ENCODE data around the gene TTF2. TPM values are rescaled to one million over a fixed set of nuclear protein-coding genes. Genes with fewer than 3 reads are reported as not detected.

The TTF2 gene
- total RNA-seq, 1 experiment from 2014 or later = 27.8 TPM

DNA sequence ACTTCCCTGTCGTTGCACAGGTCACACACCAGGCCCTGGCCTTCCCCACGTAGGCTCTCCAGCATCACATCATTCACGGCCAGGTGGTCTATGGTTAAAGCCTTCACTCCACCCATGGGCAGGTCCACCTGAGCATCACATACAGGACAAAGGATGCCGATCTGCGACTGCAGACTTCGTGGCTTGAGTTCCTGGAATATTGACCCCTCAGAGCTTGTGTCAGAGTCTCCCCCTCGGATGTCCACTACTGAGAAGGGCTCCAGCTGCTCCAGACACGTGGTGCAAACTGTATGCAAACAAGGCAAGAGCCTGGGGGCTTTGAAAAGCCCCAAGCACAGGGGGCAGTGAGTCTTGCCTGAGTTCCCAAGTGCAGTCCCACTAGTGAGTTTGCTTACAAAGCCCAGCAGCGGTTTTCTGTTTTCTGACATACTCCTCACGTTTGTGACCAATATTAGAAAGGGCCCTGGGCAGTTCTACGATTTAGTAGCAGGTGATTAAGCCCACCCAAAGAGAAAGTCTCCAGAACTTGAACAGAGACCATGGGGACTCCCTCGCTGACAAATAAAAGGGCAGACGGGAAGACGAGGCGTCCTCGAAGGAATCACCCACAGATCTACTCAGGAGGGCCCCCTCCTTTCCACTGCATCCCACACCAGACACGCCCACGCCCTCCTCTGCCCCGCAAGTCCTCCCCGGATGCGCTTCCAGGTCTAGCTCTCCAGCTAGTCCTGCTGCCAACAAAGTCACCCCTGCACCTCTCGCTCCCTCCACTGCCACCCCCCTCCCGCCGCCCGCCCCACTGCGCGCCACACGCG, 60.9 kb downstream of the TTF2 start:
- peak; percentile 13 for DNase-seq (ENCODE audit: low spot score)

DNA sequence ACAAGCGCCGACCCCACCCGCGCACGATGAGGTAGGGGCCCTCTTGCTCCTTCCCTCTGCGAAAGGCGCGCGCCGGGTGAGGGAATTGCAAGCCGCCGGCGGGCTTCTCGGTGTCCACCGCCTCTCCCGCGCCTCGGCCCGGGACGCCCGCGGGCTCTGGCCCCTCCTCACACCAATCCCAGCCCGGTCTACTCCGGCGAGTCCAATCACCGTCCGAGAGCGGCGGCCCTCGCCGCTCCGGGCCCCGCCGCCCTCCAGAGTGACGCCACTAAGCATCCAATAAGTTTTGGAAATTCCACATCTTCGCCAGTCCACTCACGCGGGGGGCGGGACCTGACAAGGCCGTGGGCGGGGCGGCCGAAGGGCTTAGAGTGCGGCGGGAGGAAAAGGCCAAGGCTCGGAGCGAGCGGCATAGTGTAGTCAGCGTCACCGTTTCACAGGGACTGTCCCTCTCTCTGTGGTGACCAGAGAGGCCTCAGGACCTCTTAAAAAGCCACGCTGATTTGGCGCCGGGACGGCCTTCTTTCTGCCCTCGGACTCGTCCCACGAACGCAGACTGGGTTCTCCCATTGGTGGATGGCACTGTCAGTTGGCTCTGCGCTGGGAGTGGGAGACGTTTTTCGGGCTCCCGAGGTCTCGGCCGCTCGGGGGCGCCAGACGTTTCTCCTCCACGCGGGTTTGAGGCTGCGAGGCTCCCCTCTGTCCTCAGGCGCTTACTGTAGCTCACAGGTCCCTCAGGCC, 61.6 kb downstream of the TTF2 start, which contains the start of gene TRIM45:
Gene TRIM45, minus strand, starts transcription at position 161 of the 741 bp plus-strand sequence. CDS start 548 bp downstream, outside the sequence.
- peak; percentile 96 for DNase-seq (ENCODE audit: low spot score)

DNA sequence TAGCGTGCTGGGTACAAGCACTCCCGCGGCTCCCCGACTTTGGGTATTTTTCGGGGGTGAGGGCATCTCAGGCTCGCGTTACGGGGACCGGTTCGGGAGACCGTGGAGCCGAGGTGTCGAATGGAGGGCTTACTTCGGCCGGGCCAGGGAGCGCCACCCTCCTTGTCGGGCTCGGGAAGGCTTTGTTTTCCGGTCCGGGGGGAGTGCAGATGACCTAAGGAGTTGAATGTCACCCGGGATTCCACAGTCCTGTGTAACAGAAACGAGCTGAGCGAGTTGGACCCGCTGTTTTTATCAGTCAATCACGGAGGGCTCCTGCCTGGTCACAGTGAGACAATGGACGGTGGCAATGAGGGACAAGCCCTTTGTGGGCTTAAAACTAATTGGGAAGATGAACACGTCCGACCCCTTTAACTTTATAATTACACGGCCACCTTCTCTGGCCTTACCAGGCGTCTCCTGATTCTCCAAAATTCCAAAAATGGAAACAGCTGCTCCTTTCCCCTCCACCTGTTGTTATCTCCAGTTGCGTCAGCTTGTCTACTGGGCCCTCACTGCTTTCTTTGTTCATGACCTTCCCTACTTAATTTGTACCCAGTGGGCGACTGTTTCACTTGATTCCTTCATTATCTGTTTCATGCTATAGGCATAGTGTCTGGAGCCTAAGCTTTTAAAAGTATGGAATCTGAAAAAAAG, 62.4 kb downstream of the TTF2 start:
- DNase-seq (ENCODE audit: low spot score) = no peak

DNA sequence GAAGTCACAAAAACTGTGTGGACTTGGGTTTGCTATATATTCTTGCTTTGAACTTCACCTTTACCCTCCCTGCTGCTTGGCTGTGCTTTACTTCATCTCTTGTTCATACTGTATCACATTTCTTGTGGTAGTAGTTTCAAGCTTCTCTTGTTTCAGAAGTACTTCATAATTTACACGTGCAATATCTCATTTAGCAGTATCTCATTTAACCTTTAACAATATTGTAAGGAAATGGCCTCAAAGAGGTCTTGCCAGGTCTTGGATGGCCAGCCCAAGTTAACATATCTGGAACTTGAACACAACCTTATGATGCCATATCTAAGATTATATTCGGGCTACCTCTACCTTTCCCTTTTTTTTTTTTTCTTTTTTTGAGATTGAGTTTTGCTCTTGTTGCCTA, 63.1 kb downstream of the TTF2 start:
- DNase-seq (ENCODE audit: low spot score) = no peak

DNA sequence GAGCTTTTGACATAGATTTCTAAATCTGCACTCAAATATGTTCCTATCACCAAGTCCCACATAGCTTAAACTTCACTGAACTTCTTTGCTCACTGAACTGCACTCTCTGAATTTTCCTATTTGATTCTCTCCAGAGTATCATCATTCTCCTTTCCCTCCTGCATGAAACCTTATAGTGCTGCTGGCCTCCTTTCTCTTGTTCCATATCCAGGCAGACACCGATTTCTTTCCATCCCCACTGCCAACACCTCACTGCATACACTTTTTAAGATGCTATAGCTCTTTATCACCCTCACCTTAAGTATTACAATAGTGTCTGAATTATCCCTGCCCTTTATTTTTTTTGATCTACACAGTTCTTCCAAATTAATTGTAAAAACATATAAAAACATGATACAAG, 64.5 kb downstream of the TTF2 start:
- no peak for DNase-seq (ENCODE audit: low spot score)

- no peak for DNase-seq (ENCODE audit: low spot score)
These were observed 67.7 kb downstream of the TTF2 start for GRCh38 chr1:117127795-117128194.

- peak; percentile 30 for DNase-seq (ENCODE audit: low spot score)
These were observed 68.4 kb downstream of the TTF2 start for GRCh38 chr1:117128323-117129079.

- no peak for DNase-seq (ENCODE audit: low spot score)
These were observed 70.4 kb downstream of the TTF2 start for GRCh38 chr1:117130526-117130925.

GRCh38 chr1:117135329-117135728, 75.2 kb downstream of the TTF2 start:
- DNase-seq (ENCODE audit: low spot score) = no peak

DNA sequence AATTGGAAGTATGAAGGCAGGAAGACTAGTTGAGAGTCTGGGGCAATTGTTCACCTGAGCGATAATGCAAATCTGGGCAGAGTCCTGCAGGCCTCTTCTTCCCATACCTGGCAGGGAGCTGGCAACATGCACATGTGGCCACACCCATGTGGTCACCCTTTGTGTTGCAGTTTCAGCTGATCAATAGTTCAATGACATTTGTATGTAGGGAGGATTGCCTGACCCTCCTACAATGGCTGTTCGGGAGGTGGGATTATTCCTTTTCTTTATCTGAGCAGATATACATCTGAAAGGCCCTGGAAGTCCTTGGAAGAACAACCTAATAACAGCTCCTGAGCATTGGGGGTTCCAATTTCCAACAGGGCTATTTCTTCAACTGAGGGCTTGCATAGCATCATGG, 76.6 kb downstream of the TTF2 start:
- no peak for DNase-seq (ENCODE audit: low spot score)

- no peak for DNase-seq (ENCODE audit: low spot score)
These were observed 77.2 kb downstream of the TTF2 start for GRCh38 chr1:117137281-117137855.

- no peak for DNase-seq (ENCODE audit: low spot score)
These were observed 78.0 kb downstream of the TTF2 start for GRCh38 chr1:117138106-117138505.

- DNase-seq (ENCODE audit: low spot score) = no peak
These were observed 78.4 kb downstream of the TTF2 start for GRCh38 chr1:117138561-117138960.

DNA sequence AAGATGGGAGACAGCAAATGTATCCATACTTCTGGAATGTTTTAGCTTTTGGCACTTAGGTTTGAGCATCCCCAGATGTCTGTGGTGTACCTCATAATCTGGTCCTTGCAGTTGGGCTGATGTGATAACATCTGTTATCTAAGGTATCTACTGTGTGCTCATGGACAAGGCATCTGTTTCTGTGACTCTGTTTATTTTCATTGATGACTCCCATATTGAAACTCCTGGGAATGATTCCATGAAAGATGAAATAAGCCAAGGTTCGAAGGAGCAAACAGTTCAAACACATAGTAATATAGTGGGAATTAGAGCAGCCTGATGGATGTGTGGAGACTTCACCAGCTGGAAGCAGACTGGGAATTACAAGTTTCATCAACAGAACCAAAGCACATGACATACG, 82.1 kb downstream of the TTF2 start:
- no peak for DNase-seq (ENCODE audit: low spot score)

GRCh38 chr1:117143172-117143571, 83.0 kb downstream of the TTF2 start:
- no peak for DNase-seq (ENCODE audit: low spot score)

DNA sequence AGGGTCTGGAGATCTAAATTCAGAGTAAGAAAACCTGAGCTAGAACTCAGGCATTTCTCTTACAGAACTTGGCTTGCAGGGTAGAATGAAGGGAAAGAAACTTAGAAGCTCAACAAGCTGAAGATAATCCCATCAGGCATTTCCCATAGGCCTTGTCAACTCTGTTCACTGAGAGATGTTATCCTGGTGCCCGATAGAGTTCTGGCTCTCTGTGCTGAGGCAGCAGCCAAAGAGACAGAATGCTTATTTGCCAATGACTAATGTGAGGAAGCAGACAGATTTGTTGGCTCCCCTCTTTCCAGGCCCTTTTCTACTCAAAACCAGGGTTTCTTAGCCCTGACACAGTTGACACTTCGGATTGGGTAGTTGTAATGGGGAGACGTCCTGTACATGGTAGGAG, 83.7 kb downstream of the TTF2 start:
- DNase-seq (ENCODE audit: low spot score) = no peak

DNA sequence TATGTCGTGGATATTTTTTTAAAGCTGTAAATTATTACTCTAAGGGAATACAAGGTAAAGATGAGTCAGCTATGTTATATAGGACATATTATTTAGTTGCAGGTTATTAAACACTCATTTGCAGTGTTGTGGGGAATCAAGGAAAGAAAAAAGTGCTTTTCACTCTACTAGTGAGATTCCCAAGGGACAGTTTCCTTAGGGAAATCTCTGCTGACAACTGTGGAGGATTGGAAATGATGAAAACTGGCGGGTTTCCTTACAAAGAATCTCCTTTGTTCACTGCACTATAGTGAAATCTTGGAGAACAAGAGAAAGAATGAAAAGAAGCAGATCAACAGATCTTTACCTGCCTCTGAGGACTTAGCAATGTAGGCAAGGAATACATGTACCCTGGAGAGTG, 85.9 kb downstream of the TTF2 start:
- no peak for DNase-seq (ENCODE audit: low spot score)

DNA sequence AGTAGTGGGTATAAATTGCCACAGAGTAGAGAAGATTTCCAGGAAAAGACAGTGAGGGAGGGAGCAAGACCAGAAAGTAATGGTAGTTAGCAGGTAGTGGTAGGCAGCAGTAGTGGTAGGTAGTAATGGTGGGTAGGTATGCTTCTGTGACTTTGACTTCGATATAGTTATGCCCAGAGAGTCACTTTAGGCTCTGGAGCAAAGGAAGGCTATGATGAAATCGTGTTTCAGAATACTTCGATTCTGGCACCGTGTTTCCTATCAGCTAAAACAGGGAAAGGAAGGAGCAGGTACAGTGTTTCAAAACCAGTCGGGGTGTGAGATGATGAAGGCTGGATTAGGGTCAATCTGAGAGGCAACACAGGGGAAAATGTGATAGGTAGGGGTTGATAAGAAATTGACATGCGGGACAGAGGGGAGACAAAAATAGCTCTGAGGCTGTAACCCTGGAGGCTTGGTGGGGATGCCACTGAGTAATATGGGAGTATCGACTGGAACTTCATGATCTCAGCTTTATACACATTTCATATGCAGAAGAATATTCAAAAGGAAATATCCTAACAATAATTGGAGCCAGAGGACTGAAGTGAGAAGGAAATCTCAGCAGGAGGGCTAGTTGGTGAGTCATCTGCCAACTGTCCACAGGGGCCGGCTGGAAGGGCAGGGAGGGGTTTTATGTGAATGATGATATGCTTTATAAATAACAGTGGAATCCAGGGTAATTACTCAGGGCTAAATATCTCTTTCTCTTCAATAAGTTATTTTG, 86.6 kb downstream of the TTF2 start:
- DNase-seq (ENCODE audit: low spot score) = peak; percentile 28

DNA sequence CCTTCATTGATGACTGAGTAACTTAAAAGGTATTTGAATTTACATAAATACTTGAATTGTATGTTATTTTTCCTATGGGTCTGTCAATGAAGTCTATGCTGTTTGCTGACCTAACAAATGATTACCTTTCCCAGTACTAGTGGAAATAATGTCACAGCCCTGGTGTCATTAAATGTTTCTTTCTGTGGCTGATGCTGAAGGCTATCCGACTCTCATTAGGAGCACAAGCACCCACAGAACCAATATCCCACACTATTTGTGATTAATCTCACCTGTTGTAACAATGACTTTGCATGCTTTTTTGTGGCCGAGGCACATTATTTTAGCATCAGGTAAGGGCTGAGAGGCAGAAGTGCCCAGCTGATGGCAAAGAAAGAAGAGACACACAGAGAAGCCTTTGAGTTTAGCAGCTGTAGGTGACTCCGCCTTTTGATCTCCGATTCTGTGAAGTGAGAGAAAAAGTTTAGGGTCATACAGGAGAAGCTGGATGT, 87.3 kb downstream of the TTF2 start:
- no peak for DNase-seq (ENCODE audit: low spot score)

All from HT-29 (cell line).